HG03521 (cell line): ENCODE results near the gene CHAC1.

Experiments used
- ATAC-seq: cut with Tn5 transposase; IDR thresholded peaks from one replicate; pipeline ENCODE4 v1.9.1; 2021; ENCODE audit warnings: mild to moderate bottlenecking, moderate library complexity; ENCODE audit not compliant: unreplicated experiment

Gene CHAC1

DNA sequence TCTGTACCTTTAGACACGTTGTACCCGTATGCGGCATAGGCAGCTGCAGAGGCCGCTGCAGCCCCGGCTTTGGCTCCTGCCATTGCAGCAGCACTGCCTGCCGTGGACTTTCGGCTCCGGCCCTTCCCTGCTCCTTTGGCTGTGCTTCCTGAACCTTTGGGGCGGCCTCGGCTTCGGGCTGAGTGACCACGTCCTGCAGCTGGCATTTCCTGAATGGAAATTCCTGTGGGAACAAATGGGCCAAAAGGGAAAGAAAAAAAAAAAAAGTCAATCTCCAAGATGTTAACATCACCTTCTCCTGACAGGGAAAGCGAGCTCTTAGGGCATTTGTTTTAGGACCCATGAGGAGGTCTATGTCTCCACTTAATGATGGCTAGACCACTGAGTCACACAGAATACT is 29.6 kb downstream of the CHAC1 start:
- no peak for ATAC-seq

- ATAC-seq: no peak
Observed at GRCh38 chr15:40984406-40984805, 31.1 kb downstream of the CHAC1 start.

GRCh38 chr15:40984964-40985363 is 31.7 kb downstream of the CHAC1 start:
- no peak for ATAC-seq

DNA sequence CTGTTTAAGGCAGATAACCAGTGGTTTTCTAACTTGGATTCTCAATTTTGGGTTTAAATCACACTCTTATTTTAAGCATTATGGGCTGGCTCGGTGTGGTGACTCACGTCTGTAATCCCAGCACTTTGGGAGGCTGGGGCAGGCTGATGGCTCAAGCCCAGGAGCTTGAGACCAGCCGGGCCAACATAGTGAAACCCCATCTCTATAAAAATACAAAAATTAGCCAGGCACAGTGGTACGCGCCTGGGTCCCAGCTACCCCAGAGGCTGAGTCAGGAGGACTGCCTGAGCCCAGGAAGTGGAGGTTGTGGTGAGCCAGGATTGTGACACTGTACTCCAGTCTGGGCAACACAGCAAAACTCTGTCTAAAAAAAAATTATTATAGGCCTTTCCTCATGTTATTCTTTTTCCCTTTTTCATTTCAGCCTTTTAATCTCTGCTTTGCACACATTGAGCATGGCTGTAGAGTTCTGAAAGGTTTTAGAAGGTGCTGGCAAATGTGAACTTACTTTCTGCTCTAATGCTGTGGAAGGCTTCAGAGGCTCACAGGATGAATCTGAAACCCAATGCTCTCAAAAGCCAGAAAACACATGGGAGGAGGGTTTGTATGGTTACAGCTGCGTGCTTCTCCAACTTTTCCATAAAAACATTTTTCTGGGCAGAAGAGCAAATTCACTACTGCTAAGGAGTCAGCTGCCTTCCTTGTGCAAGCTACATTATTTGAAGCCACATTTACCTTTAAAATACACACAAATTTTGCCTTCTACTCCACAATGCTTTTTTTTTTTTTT is 32.5 kb downstream of the CHAC1 start:
- ATAC-seq: no peak

- no peak for ATAC-seq
Observed at GRCh38 chr15:40986820-40987219, 33.5 kb downstream of the CHAC1 start.

- no peak for ATAC-seq
Observed at GRCh38 chr15:40988156-40988555, 34.9 kb downstream of the CHAC1 start.

GRCh38 chr15:40990080-40990479 is 36.8 kb downstream of the CHAC1 start:
- ATAC-seq: no peak

DNA sequence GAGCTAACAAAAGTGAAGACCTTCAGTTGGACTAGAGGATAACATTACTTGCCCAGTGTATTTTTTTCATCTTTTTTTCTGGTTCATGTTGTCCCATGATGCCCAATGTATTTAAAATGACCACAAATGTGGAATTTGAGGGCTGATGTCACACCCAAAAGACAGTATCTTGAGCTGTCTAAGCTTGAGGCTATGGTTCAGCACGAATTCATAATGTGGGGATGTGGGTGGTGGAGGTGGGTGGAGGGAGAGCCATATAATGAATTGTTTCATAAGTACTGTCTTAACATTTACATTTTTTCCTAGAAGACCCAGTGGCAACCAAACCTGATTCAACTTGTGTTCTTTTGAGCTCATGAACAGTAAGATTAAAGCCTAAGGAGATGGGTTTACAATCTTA is 37.5 kb downstream of the CHAC1 start:
- ATAC-seq: no peak

DNA sequence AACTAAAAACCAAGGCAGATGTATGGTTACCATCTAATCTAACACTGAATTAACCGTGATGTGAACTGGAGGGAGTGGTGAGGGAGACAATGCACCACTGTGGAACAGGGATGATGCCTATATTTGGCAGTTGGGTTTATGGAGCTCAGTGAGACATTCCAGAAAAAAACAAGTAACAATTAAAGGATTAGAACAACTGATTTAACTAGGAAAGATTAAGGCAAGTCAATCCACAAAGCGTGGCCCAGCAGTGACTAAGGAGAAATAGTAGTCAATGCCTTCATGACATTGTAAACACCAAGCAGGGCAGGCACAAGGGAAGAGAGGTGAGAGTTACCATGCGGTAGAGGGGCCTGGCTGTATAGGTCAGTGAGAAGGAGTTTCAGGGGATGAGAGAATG is 38.1 kb downstream of the CHAC1 start:
- no peak for ATAC-seq

GRCh38 chr15:40992241-40992741 is 39.0 kb downstream of the CHAC1 start:
- ATAC-seq: no peak

GRCh38 chr15:40992825-40993224 is 39.6 kb downstream of the CHAC1 start:
- ATAC-seq: no peak

DNA sequence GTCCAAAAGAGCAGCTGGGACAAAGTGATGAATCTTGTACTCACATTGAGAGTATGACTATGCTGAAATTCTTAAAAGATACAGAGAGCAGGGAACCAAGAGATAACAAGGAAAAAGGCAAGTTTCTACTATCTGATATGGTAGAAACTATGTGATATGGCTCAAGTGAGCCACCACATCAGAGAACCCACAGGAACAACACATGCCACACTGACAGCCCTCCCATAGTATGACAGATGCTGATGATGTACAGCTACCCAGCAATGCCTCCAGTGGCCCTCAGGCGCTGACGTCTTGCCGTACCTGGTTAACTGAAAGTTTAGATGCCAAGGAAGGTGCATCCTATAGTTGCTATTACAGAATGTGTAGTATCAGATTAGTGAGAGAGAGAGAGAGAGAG is 42.4 kb downstream of the CHAC1 start:
- ATAC-seq: no peak

GRCh38 chr15:40999190-40999589 is 45.9 kb downstream of the CHAC1 start:
- ATAC-seq: no peak

DNA sequence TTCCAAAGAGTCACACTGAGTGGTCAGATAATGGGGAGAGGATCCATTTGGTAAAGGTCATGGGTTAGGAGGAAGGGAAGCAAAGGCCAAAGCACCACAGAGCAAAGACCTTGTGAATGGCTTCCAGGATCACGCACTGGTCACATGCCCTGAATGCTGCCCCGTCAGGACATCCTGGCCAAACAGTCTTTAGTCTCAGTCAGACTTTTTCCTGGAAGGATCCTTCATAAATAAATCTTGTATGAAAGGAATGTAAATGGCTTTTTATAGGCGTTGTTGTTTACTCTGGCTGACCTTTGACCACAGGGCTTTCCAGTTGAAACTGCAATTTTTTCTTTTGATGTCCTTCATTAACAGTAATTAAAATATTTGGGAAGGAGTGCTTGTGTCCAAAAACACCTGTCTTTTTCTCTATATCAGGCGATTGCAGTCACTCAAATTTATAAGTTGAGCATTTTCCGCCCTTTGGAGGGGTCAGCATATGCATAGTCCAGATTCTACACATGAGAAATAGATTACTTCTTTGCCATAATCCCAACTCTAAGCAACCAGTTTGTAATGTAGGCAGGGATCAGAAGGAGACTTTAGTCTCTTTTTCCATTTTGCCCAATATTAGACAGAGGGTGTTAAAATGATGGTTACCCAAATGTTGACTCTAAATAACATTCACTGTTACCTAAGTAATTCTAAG is 48.4 kb downstream of the CHAC1 start:
- no peak for ATAC-seq

- ATAC-seq: no peak
Observed at GRCh38 chr15:41004490-41004889, 51.2 kb downstream of the CHAC1 start.
